Measurements from ENCODE around the gene POU2AF1.
"Not testable (repeated sequence)": the region's sequence is repeated elsewhere in the genome, so short reads cannot be mapped to it uniquely, and the experiment has no call there.

POU2AF1 gene

GRCh38 chr11:111320728-111321568 is 58.1 kb downstream of the POU2AF1 start:
- no peak overlapping the region for H3K4me3 ChIP-seq (replicated peaks in 1 of 2; ENCODE audit: low read depth in 2 of 2, low read length in 2 of 2)
- TF ChIP-seq CTCF (IDR thresholded peaks at IDR 0.05; ENCODE audit: low read depth, low read length) = no peak
- DNase-seq (ENCODE audit: low read depth in 2 of 2) = no peak

- not testable (repeated sequence) for H3K4me3 ChIP-seq (replicated peaks in 1 of 2; ENCODE audit: low read depth in 2 of 2, low read length in 2 of 2); DNase-seq (ENCODE audit: low read depth in 2 of 2)
These were observed 58.9 kb downstream of the POU2AF1 start for GRCh38 chr11:111320199-111320598.

GRCh38 chr11:111319296-111319695 is 59.8 kb downstream of the POU2AF1 start:
- no peak for DNase-seq (ENCODE audit: low read depth in 2 of 2)
- TF ChIP-seq CTCF (IDR thresholded peaks at IDR 0.05; ENCODE audit: low read depth, low read length) = no peak

GRCh38 chr11:111312076-111312475 is 67.0 kb downstream of the POU2AF1 start:
- H3K4me3 ChIP-seq (replicated peaks in 1 of 2; ENCODE audit: low read depth in 2 of 2, low read length in 2 of 2) = no peak overlapping the region
- DNase-seq (ENCODE audit: low read depth in 2 of 2) = no peak
- TF ChIP-seq CTCF (IDR thresholded peaks at IDR 0.05; ENCODE audit: low read depth, low read length) = no peak

More at GRCh38 chr11:111319296-111319695, 59.8 kb downstream of the POU2AF1 start:
- no peak overlapping the region for H3K4me3 ChIP-seq (replicated peaks in 1 of 2; ENCODE audit: low read depth in 2 of 2, low read length in 2 of 2)

- no peak for TF ChIP-seq CTCF (IDR thresholded peaks at IDR 0.05; ENCODE audit: low read depth, low read length)
- no peak overlapping the region for H3K4me3 ChIP-seq (replicated peaks in 1 of 2; ENCODE audit: low read depth in 2 of 2, low read length in 2 of 2)
- no peak for DNase-seq (ENCODE audit: low read depth in 2 of 2)
These were observed 68.4 kb downstream of the POU2AF1 start for GRCh38 chr11:111310723-111311122.

GRCh38 chr11:111310088-111310487 is 69.0 kb downstream of the POU2AF1 start:
- no peak for TF ChIP-seq CTCF (IDR thresholded peaks at IDR 0.05; ENCODE audit: low read depth, low read length)
- DNase-seq (ENCODE audit: low read depth in 2 of 2) = no peak
- H3K4me3 ChIP-seq (replicated peaks in 1 of 2; ENCODE audit: low read depth in 2 of 2, low read length in 2 of 2) = no peak overlapping the region

GRCh38 chr11:111309215-111309915 is 69.7 kb downstream of the POU2AF1 start:
- DNase-seq (ENCODE audit: low read depth in 2 of 2) = no peak
- TF ChIP-seq CTCF (IDR thresholded peaks at IDR 0.05; ENCODE audit: low read depth, low read length) = no peak

More at GRCh38 chr11:111309215-111309915, 69.7 kb downstream of the POU2AF1 start:
- no peak overlapping the region for H3K4me3 ChIP-seq (replicated peaks in 1 of 2; ENCODE audit: low read depth in 2 of 2, low read length in 2 of 2)

Measured in cardiac fibroblast (primary cell).